Heart left ventricle (tissue), 16 donors: ENCODE measurements around the gene CNTNAP5. TPM values are rescaled to one million over a fixed set of nuclear protein-coding genes. Genes with fewer than 3 reads are reported as not detected.

Experiments
- ATAC-seq, 4 donors: fragments of 200-7000 bp; cut with Tn5 transposase; one replicate each; pipeline ENCODE4 v1.9.1; 2020 to 2022; ENCODE audit warnings: moderate library complexity in 4 of 4, mild to moderate bottlenecking in 3 of 4, moderate number of reproducible peaks in 1 of 4
- DNase-seq, 5 donors: peaks; one replicate each; pipeline ENCODE4 v3.0.0-alpha.2; 2020
- H3K27ac ChIP-seq, 12 donors: fragments of 200-600 bp; sonication (generic) in 4 of 12; one replicate each; pipeline versions ENCODE4 v1.5.0 to v1.8.0; 2016 to 2022; ENCODE audit warnings: mild to moderate bottlenecking in 2 of 12
- H3K27me3 ChIP-seq, 9 donors: fragments of 200-600 bp; sonication (generic) in 2 of 9; one replicate each; pipeline versions ENCODE4 v1.5.1 to v1.8.0; 2016 to 2022; ENCODE audit warnings: mild to moderate bottlenecking in 3 of 9
- H3K36me3 ChIP-seq, 9 donors: fragments of 200-600 bp; sonication (generic) in 2 of 9; one replicate each; pipeline versions ENCODE4 v1.5.0 to v1.8.0; 2018 to 2022; ENCODE audit warnings: mild to moderate bottlenecking in 2 of 9
- H3K4me1 ChIP-seq, 12 donors: fragments of 200-600 bp; sonication (generic) in 4 of 12; one replicate each; pipeline versions ENCODE4 v1.5.0 to v1.8.0; 2016 to 2022; ENCODE audit warnings: mild to moderate bottlenecking in 3 of 12
- H3K4me3 ChIP-seq, 12 donors: fragments of 200-600 bp; sonication (generic) in 4 of 12; one replicate each; pipeline versions ENCODE4 v1.5.0 to v1.8.0; 2017 to 2022; ENCODE audit warnings: mild to moderate bottlenecking in 9 of 12, moderate library complexity in 4 of 12
- H3K9me3 ChIP-seq, 12 donors: fragments of 200-600 bp; sonication (generic) in 4 of 12; one replicate each; pipeline versions ENCODE4 v1.5.0 to v1.8.0; 2016 to 2022; ENCODE audit warnings: mild to moderate bottlenecking in 1 of 12
- POLR2A ChIP-seq, 2 donors: fragments of 450-650 bp; IDR thresholded peaks; one replicate each; pipeline ENCODE4 v1.6.1; 2017; ENCODE audit warnings: antibody characterized with exemption in 2 of 2, mild to moderate bottlenecking in 2 of 2, moderate library complexity in 2 of 2
- WGBS, 4 donors: extraction: QIAGEN DNeasy Blood & Tissue Kit in 2 of 4; methylation state at CpG; one replicate each; pipeline versions ENCODE4 v1.1.5 to v1.1.7; 2013 to 2018; 5-methylcytosine and 5-hydroxymethylcytosine counted together
- intact Hi-C, 10 donors: fragments of 100-400 bp; cut with DNase I; formaldehyde crosslinking; loops; one replicate each; pipeline versions ENCODE4 v1.11.1 to v1.14.2; 2022
- polyA plus RNA-seq, 2 donors: library from polyadenylated mRNA; stranded (reverse); fragments of 200-250 nt; gene quantifications; one replicate each; pipeline ENCODE4 v1.2.3, GENCODE V29; 2013
- total RNA-seq, 9 donors: library from RNA; depleted of rRNA in 2 of 9; stranded (reverse); fragments of >200 nt in 2 of 9; fragmentation: NEBNext Ultra II Directional in 3 of 9; extraction: Animal tissue kit (Norgen Biotek cat#: 25700) in 3 of 9; gene quantifications; one replicate each; pipeline versions ENCODE4 v1.1.0 to v1.2.4, GENCODE V29; 2016 to 2023
- TF ChIP-seq, protein P1 (sequence below), 12 donors: fragments of 200-600 bp; sonication (generic) in 4 of 12; IDR thresholded peaks; one replicate each; pipeline versions ENCODE4 v1.5.0 to v1.8.0; 2018 to 2022; ENCODE audit warnings: antibody characterized with exemption in 12 of 12, mild to moderate bottlenecking in 5 of 12
- donor health status: ischemic (EF 13 %, LVEDD 7.1; RV severe dilation, severe dysfunction).
- donor health status: healthy with polysubstance abuse.
- donor health status: DM: no; HTN: yes; CAD: no.
- donor health status: DM: no; HTN: no; CAD: no.
- donor health status: ischemic (EF 25% LVEDD 6.9; RV normal size, moderate dysfunction).
- donor health status: ischemic (EF 25% LVEDD 5.7; RV mildly dilated, moderate dysfunction).
- donor health status: healthy.
- donor health status: DM: yes; HTN: yes; CAD: no.
- donor health status: ischemic (EF 35%, LVEDD 5.7; RV mildly dilated, moderate dysfunction).
- donor health status: nonischemic (EF 11% LVEDD 7.7; RV severe dilation, severe dysfunction).
- donor health status: DM: yes; HTN: yes; CAD: no.
- donor health status: PGD.
- donor health status: ischemic (EF 29% LVEDD 5.4; RV normal size, mild dysfunction).
- donor health status: nonischemic (EF 23%, LVEDD 6.1; RV moderate dilation, normal function).

CNTNAP5 gene
- total and polyA plus RNA-seq, 11 donors, result not detected

DNA sequence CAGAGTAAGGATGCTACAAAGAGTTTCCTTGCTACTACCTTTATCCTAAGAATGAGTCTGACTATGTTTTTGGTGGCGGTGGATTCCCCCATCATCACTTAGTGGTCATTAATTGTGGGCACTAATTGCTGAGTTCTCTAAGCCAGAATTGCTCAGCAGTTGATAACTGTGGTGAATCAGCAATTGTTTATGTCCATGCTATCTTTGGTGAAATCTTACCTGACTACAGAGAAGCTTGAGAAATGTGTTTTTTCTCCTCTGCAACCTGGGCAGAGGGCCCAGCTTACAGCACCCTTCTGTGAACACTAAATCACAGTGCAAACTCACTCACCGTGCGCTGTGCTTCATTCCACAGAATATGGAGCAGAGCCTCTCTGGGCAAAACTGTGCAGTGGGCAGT lies 683.6 kb downstream of the CNTNAP5 start:
- 55 to 94% (median 80%) methylated on average over 3 of the region's 3 CpGs for WGBS, 4 donors
- no peaks in the 10 kb centered on the region for H3K27me3 ChIP-seq
- no peaks in the 10 kb centered on the region for H3K9me3 ChIP-seq
- no peak overlapping the region for H3K4me3 ChIP-seq
- H3K4me1 ChIP-seq, result no peaks in the 10 kb centered on the region
- TF ChIP-seq, protein P1, sequence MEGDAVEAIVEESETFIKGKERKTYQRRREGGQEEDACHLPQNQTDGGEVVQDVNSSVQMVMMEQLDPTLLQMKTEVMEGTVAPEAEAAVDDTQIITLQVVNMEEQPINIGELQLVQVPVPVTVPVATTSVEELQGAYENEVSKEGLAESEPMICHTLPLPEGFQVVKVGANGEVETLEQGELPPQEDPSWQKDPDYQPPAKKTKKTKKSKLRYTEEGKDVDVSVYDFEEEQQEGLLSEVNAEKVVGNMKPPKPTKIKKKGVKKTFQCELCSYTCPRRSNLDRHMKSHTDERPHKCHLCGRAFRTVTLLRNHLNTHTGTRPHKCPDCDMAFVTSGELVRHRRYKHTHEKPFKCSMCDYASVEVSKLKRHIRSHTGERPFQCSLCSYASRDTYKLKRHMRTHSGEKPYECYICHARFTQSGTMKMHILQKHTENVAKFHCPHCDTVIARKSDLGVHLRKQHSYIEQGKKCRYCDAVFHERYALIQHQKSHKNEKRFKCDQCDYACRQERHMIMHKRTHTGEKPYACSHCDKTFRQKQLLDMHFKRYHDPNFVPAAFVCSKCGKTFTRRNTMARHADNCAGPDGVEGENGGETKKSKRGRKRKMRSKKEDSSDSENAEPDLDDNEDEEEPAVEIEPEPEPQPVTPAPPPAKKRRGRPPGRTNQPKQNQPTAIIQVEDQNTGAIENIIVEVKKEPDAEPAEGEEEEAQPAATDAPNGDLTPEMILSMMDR (IDR thresholded peaks at IDR 0.05), result no peak
- TF ChIP-seq POLR2A (IDR thresholded peaks at IDR 0.05), result no peak
- DNase-seq (no peak), ATAC-seq (no peak)
- intact Hi-C loops, result no loop called here
- H3K36me3 ChIP-seq, result no peaks in the 10 kb centered on the region
- no peak overlapping the region for H3K27ac ChIP-seq

DNA sequence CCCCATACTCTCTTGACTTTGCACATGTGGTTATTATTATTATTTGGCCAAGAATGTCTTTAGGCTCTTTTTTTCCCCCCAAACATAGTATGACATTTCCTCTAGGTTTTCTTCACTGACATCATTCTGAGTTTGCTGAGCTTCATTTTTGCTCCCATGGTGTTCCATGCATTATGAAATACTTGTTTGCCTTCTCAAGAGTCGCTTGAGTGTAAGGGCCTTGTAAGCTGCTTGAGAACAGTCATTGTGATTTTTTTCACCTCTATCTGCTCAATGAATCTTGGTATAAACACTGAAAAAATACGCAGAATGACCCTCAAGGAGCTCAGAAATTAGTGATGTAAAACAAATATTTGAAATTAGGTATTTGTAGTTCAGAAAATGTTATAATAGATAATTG lies 688.9 kb downstream of the CNTNAP5 start:
- DNase-seq (no peak), ATAC-seq (no peak)
- TF ChIP-seq POLR2A (IDR thresholded peaks at IDR 0.05), result no peak
- TF ChIP-seq, protein P1 (IDR thresholded peaks at IDR 0.05), result no peak
- no peaks in the 10 kb centered on the region for H3K9me3 ChIP-seq
- H3K27ac ChIP-seq, result no peak overlapping the region
- no peak overlapping the region for H3K4me3 ChIP-seq
- H3K36me3 ChIP-seq, result no peaks in the 10 kb centered on the region
- WGBS, 4 donors, result 0 to 86% (median 54%) methylated on average over 2 of the region's 2 CpGs
- no peaks in the 10 kb centered on the region for H3K27me3 ChIP-seq
- intact Hi-C loops, result no loop called here
- H3K4me1 ChIP-seq, result no peaks in the 10 kb centered on the region

DNA sequence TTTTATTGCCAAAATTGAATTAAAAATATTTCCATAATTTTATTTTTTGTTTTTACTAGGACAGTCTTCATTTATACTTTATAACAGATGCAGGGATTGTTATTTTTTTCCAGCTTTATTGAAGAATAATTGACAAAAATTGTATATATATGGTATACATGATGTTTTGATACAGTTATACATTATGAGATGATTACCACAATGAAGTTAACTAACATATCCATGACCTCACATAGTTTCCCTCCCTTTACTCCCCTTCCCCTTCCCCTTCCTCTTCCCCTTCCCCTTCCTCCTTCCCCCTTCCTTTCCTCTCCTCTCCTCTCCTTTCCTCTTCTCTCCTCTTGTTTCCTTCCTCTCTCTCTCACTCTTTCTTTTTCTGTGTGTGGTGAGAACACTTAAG lies 700.1 kb downstream of the CNTNAP5 start:
- TF ChIP-seq, protein P1 (IDR thresholded peaks at IDR 0.05), result no peak
- no peak for TF ChIP-seq POLR2A (IDR thresholded peaks at IDR 0.05)
- H3K9me3 ChIP-seq, result no peaks in the 10 kb centered on the region
- intact Hi-C loops, result no loop called here
- DNase-seq, result no peak
- no peak for ATAC-seq
- no peak overlapping the region for H3K27ac ChIP-seq
- no peak overlapping the region for H3K4me3 ChIP-seq
- H3K27me3 ChIP-seq, result no peaks in the 10 kb centered on the region
- no peaks in the 10 kb centered on the region for H3K36me3 ChIP-seq
- H3K4me1 ChIP-seq, result no peaks in the 10 kb centered on the region

DNA sequence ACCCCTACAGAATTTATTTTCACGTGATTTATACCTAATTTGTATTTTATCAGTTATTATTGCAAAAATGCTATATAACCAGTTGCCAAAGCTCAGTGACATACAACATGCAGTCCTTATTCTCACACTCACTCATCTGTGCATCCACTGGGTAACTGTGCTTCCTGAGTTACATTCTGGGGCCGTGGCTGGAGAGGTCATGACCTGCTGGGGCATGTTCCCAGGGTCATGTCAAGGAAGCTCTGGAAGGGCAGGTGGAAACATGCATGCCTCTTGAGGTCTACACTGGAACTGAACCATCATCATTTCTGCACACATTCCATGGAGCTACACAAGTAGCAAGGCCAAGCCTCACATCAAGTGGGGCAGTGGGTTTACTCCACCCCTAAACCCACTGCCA lies 715.5 kb downstream of the CNTNAP5 start:
- Histone ChIP-seq H3K27me3 (peaks cover 0 to 3% (median 0%) of the 10 kb centered on the region in 9 donors), H3K36me3 (no peaks in the 10 kb centered on the region), H3K9me3 (no peaks in the 10 kb centered on the region), H3K27ac (no peak overlapping the region), H3K4me3 (no peak overlapping the region), H3K4me1 (no peaks in the 10 kb centered on the region)
- WGBS, 4 donors, result 42 to 64% (median 57%) methylated on average over 2 of the region's 2 CpGs
- intact Hi-C loops, result no loop called here
- ATAC-seq (no peak), DNase-seq (no peak)
- TF ChIP-seq, protein P1 (IDR thresholded peaks at IDR 0.05), result no peak
- no peak for TF ChIP-seq POLR2A (IDR thresholded peaks at IDR 0.05)
